WTC11 (cell line): ENCODE data around the gene MEGF10.

Experiments used
- CBFB ChIP-seq: sonication (generic); formaldehyde crosslinking; IDR thresholded peaks from 2 replicates; pipeline ENCODE4 v1.8.1; 2022; ENCODE audit warnings: mild to moderate bottlenecking, low read depth, missing genetic modification reagents
- TF ChIP-seq, protein P1 (sequence below): fragments of 200-600 bp; IDR thresholded peaks from 2 replicates; pipeline ENCODE4 v1.8.0; 2022; ENCODE audit warnings: antibody characterized with exemption
- TF ChIP-seq, protein P2 (sequence below): sonication (generic); formaldehyde crosslinking; IDR thresholded peaks from 2 replicates; pipeline ENCODE4 v1.8.1; 2022; ENCODE audit warnings: missing genetic modification reagents, borderline replicate concordance

DNA sequence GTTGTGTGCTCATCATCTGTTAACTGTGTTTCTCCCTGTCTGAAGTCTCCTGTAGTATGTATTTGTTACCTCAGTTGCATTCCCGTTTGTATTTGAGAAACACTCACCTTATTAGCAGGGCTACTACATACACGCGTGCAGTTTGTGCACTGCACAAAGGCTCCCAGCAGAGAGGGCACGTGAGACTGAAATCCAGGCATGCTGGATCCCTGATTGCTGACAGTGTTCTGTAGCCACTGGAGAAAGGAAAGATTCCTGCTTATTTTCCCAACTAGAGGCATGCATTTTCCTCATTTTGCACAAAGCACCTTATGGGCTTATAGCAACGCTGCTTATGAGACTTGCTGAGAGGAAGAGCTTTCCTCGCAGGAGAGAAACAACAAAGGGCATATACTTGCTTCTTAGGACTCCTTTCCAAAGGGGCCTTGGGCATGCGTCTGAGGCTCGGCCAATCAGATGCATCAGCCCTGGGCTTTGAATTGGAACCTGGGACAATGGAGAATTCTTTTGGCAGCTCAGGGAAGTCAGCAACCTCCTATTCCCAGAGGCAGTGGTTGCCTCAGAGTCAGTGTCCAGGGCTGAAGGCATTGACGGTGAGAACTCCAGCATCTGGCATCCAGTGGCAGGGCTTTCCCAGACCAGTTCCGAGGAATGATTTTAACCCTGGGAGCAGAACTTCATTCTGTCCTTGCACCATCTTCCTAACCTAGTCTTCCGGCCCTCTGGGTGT, 9.9 kb upstream of the MEGF10 start:
- TF ChIP-seq, protein P1, sequence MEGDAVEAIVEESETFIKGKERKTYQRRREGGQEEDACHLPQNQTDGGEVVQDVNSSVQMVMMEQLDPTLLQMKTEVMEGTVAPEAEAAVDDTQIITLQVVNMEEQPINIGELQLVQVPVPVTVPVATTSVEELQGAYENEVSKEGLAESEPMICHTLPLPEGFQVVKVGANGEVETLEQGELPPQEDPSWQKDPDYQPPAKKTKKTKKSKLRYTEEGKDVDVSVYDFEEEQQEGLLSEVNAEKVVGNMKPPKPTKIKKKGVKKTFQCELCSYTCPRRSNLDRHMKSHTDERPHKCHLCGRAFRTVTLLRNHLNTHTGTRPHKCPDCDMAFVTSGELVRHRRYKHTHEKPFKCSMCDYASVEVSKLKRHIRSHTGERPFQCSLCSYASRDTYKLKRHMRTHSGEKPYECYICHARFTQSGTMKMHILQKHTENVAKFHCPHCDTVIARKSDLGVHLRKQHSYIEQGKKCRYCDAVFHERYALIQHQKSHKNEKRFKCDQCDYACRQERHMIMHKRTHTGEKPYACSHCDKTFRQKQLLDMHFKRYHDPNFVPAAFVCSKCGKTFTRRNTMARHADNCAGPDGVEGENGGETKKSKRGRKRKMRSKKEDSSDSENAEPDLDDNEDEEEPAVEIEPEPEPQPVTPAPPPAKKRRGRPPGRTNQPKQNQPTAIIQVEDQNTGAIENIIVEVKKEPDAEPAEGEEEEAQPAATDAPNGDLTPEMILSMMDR: no peak
- no peak for TF ChIP-seq CBFB (CRISPR knock-in tag)
- TF ChIP-seq, protein P2, sequence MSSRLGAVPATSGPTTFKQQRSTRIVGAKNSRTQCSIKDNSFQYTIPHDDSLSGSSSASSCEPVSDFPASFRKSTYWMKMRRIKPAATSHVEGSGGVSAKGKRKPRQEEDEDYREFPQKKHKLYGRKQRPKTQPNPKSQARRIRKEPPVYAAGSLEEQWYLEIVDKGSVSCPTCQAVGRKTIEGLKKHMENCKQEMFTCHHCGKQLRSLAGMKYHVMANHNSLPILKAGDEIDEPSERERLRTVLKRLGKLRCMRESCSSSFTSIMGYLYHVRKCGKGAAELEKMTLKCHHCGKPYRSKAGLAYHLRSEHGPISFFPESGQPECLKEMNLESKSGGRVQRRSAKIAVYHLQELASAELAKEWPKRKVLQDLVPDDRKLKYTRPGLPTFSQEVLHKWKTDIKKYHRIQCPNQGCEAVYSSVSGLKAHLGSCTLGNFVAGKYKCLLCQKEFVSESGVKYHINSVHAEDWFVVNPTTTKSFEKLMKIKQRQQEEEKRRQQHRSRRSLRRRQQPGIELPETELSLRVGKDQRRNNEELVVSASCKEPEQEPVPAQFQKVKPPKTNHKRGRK (CRISPR knock-in tag): no peak
